ENCODE measurements around the gene CYP26C1. TPM values are rescaled to one million over a fixed set of nuclear protein-coding genes. Genes with fewer than 3 reads are reported as not detected.
A peak's percentile ranks its signal among the peaks of the same experiment; 100 is the strongest.

CYP26C1 gene
- total and polyA plus RNA-seq, 2 of the 4 experiments (the other 2 are of a cell fraction): 0.02 TPM; not detected in 1

DNA sequence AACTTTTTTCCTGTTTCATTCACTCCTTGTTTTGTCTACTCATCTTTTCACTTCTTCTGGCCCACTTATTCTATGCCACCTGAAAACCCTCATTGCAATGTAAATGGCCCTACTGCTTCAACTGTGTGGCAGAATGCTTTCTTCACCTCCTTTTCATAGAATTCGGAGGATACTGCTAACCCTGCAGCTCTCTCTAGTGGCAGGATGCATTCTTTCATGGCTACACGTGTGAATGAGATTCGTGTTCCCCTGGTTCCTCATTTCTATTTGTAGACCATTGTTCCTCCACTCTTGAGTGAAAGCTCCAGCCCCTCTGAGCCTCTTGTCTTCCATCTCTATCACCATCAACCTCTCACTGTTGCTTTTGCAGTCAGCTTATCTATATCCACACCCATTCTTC is 20.9 kb upstream of the CYP26C1 start:
- Histone ChIP-seq H2AFZ (replicated peaks; ENCODE audit: low read length, poor library complexity) (no peak overlapping the region), H2BK5ac (ENCODE audit: low read depth, low read length, poor library complexity, severe bottlenecking) (no peak overlapping the region), H3K9me1 (ENCODE audit: insufficient read depth, low read length) (no peaks in the 10 kb centered on the region), H3K9me3 (ENCODE audit: control insufficient read depth, insufficient read depth, low read length) (no peaks in the 10 kb centered on the region), H3K4me3 (ENCODE audit: insufficient read depth, low read depth, low read length) (no peak overlapping the region), H3K36me3 (ENCODE audit: control insufficient read depth, insufficient read depth, low read length) (no peaks in the 10 kb centered on the region), H3K56ac (ENCODE audit: extremely low read depth, insufficient read depth, low read length) (no peak overlapping the region), H4K20me1 (ENCODE audit: insufficient read depth, low read length) (no peaks in the 10 kb centered on the region), H2BK120ac (ENCODE audit: low read depth, low read length) (no peak overlapping the region), H3K18ac (ENCODE audit: low read depth, low read length) (no peak overlapping the region), H4K91ac (ENCODE audit: insufficient read depth, low read depth, low read length) (no peak overlapping the region), H4K5ac (ENCODE audit: low read depth, low read length) (no peak overlapping the region), H3K9ac (ENCODE audit: low read depth, low read length) (no peak overlapping the region), H3K4me2 (ENCODE audit: low read depth, low read length) (no peak overlapping the region), H3K79me1 (ENCODE audit: low read depth in 1 of 2, low read length in 2 of 2) (no peaks in the 10 kb centered on the region), H3K4ac (ENCODE audit: low read depth, low read length) (no peak overlapping the region), H3K14ac (replicated peaks; ENCODE audit: low read depth, low read length) (no peak overlapping the region; the same call in 1 of the 2 replicates), H2BK15ac (ENCODE audit: low read depth, low read length) (no peak overlapping the region), H3K27me3 (ENCODE audit: control insufficient read depth, insufficient read depth, low read length) (no peaks in the 10 kb centered on the region), H3K4me1 (ENCODE audit: control insufficient read depth, insufficient read depth, low read length) (no peaks in the 10 kb centered on the region; the same call in 1 of the 2 replicates), H2BK20ac (ENCODE audit: low read depth, low read length) (no peak overlapping the region), H4K8ac (ENCODE audit: low read depth in 2 of 2, low read length in 2 of 2) (no peak overlapping the region), H3K27ac (ENCODE audit: insufficient read depth, low read length) (no peak overlapping the region), H3K23ac (ENCODE audit: low read depth, low read length) (no peak overlapping the region), H2AK9ac (replicated peaks; ENCODE audit: low read depth, low read length, poor library complexity) (no peak overlapping the region), H2AK5ac (ENCODE audit: low read depth, low read length) (no peak overlapping the region)
- 0% methylated on average over 2 of the region's 3 CpGs; no CpG with 5 or more reads in 1 of the 2 experiments for WGBS, 2 experiments (ENCODE audit: extremely low coverage in 2 of 2, insufficient read length in 1 of 2)
- no TSS peak for BruUV-seq (replicated peaks)
- dilution Hi-C loops (cut with HindIII; ENCODE audit: low sequenced_read_pairs, unreplicated experiment): no loop called here
- ChIA-PET CTCF (interaction anchor here (0.6 to 1.4 kb wide), 3 partner anchors 33 to 132 kb away, joined by 3 read pairs; no protein-coding TSS in a partner anchor), POLR2A (ENCODE audit: unreplicated experiment) (no interaction called here)
- ATAC-seq (ENCODE audit: low read depth) (peak; percentile 82), DNase-seq (peak; percentile 46)
- intact Hi-C loops (cut with micrococcal nuclease): loop anchor here (1.0 kb wide), 3 partner anchors 33 to 154 kb away; no protein-coding TSS in a partner anchor
- in situ Hi-C loops (cut with MboI; ENCODE audit: low sequenced_read_pairs): no loop called here
- TF ChIP-seq RFX5 (IDR thresholded peaks at IDR 0.05; ENCODE audit: low read depth, low read length): no peak
- no peak for TF ChIP-seq RCOR1 (IDR thresholded peaks at IDR 0.05; ENCODE audit: insufficient replicate concordance, low read length)
- TF ChIP-seq, protein P1, sequence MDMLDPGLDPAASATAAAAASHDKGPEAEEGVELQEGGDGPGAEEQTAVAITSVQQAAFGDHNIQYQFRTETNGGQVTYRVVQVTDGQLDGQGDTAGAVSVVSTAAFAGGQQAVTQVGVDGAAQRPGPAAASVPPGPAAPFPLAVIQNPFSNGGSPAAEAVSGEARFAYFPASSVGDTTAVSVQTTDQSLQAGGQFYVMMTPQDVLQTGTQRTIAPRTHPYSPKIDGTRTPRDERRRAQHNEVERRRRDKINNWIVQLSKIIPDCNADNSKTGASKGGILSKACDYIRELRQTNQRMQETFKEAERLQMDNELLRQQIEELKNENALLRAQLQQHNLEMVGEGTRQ (IDR thresholded peaks at IDR 0.05; ENCODE audit: low read depth, low read length): no peak
- no peak for TF ChIP-seq CEBPB (IDR thresholded peaks at IDR 0.05; ENCODE audit: low read depth, low read length)
- no peak for TF ChIP-seq NFE2L2 (IDR thresholded peaks at IDR 0.05; ENCODE audit: low read depth, low read length)
- TF ChIP-seq SMC3 (IDR thresholded peaks at IDR 0.05; ENCODE audit: low read depth, low read length): peak; percentile 68
- no peak for TF ChIP-seq MXI1 (IDR thresholded peaks at IDR 0.05; ENCODE audit: borderline replicate concordance, low read depth, low read length)
- TF ChIP-seq, protein P2, sequence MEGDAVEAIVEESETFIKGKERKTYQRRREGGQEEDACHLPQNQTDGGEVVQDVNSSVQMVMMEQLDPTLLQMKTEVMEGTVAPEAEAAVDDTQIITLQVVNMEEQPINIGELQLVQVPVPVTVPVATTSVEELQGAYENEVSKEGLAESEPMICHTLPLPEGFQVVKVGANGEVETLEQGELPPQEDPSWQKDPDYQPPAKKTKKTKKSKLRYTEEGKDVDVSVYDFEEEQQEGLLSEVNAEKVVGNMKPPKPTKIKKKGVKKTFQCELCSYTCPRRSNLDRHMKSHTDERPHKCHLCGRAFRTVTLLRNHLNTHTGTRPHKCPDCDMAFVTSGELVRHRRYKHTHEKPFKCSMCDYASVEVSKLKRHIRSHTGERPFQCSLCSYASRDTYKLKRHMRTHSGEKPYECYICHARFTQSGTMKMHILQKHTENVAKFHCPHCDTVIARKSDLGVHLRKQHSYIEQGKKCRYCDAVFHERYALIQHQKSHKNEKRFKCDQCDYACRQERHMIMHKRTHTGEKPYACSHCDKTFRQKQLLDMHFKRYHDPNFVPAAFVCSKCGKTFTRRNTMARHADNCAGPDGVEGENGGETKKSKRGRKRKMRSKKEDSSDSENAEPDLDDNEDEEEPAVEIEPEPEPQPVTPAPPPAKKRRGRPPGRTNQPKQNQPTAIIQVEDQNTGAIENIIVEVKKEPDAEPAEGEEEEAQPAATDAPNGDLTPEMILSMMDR (conservative IDR thresholded peaks at IDR 0.05; ENCODE audit: low read depth, low read length): peak; percentile 69
- no peak for TF ChIP-seq FOS (IDR thresholded peaks at IDR 0.05; ENCODE audit: low read depth, low read length)
- no peak for TF ChIP-seq POLR2A (IDR thresholded peaks at IDR 0.05; ENCODE audit: low read depth, low read length)
- TF ChIP-seq, protein P3, sequence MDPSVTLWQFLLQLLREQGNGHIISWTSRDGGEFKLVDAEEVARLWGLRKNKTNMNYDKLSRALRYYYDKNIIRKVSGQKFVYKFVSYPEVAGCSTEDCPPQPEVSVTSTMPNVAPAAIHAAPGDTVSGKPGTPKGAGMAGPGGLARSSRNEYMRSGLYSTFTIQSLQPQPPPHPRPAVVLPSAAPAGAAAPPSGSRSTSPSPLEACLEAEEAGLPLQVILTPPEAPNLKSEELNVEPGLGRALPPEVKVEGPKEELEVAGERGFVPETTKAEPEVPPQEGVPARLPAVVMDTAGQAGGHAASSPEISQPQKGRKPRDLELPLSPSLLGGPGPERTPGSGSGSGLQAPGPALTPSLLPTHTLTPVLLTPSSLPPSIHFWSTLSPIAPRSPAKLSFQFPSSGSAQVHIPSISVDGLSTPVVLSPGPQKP (IDR thresholded peaks at IDR 0.05; ENCODE audit: borderline replicate concordance, low read depth, low read length): no peak
- TF ChIP-seq MAFK (IDR thresholded peaks at IDR 0.05; ENCODE audit: low read depth, low read length): no peak
- TF ChIP-seq RAD21 (IDR thresholded peaks at IDR 0.05; ENCODE audit: low read length): peak; percentile 78
- no peak for TF ChIP-seq MAZ (IDR thresholded peaks at IDR 0.05; ENCODE audit: borderline replicate concordance, low read depth, low read length)
- TF ChIP-seq CHD1 (IDR thresholded peaks at IDR 0.05; ENCODE audit: low read depth, low read length): no peak
- TF ChIP-seq BHLHE40 (IDR thresholded peaks at IDR 0.05; ENCODE audit: low read depth, low read length): no peak
